Fibroblast of lung (primary cell): Measurements from ENCODE around the gene GFM1. TPM values are rescaled to one million over a fixed set of nuclear protein-coding genes. Genes with fewer than 3 reads are reported as not detected.
A peak's percentile ranks its signal among the peaks of the same experiment; 100 is the strongest.

Source experiments
- DNase-seq, 2 donors: peaks; one replicate each; pipeline versions ENCODE4 v3.0.0 to v3.0.0-alpha.2; 2010; ENCODE audit warnings: low read depth in 2 of 2
- H2AFZ ChIP-seq: 2 replicates; pipeline ENCODE4 v1.5.1; 2012; ENCODE audit warnings: low read length, control low read depth, inconsistent platforms
- H3K27ac ChIP-seq: 2 replicates; pipeline ENCODE4 v1.5.1; 2011; ENCODE audit warnings: low read length, control low read depth; ENCODE audit not compliant: insufficient read depth
- H3K27me3 ChIP-seq: 2 replicates; pipeline ENCODE4 v1.5.1; 2011; ENCODE audit warnings: mild to moderate bottlenecking, low read length; ENCODE audit not compliant: control insufficient read depth, insufficient read depth
- H3K36me3 ChIP-seq: 2 replicates; pipeline ENCODE4 v1.5.1; 2011; ENCODE audit warnings: low read length; ENCODE audit not compliant: control insufficient read depth, insufficient read depth
- H3K4me1 ChIP-seq: 2 replicates; pipeline ENCODE4 v1.5.1; 2011; ENCODE audit warnings: low read length; ENCODE audit not compliant: control insufficient read depth, insufficient read depth; ENCODE audit errors: extremely low read depth
- H3K4me2 ChIP-seq: 2 replicates; pipeline ENCODE4 v1.5.1; 2011; ENCODE audit warnings: low read length, control low read depth; ENCODE audit not compliant: insufficient read depth; ENCODE audit errors: extremely low read depth
- H3K4me3 ChIP-seq, 4 experiments: fragments of 200-600 bp in 1 of 4; sonication (generic) in 1 of 4; replicated peaks in 1 of 4; 2 replicates each; pipeline ENCODE4 v1.5.1; 2011 to 2016; ENCODE audit warnings: low read length in 4 of 4, low read depth in 3 of 4, mild to moderate bottlenecking in 3 of 4, control low read depth in 2 of 4, inconsistent platforms in 1 of 4, mixed read lengths in 1 of 4; ENCODE audit not compliant: insufficient read depth in 1 of 4; ENCODE audit errors: control extremely low read depth in 1 of 4
- H3K79me2 ChIP-seq: 2 replicates; pipeline ENCODE4 v1.5.1; 2012; ENCODE audit warnings: mild to moderate bottlenecking, low read length, inconsistent platforms; ENCODE audit not compliant: control insufficient read depth, insufficient read depth
- H3K9ac ChIP-seq: 2 replicates; pipeline ENCODE4 v1.5.1; 2011; ENCODE audit warnings: mild to moderate bottlenecking, low read length, control low read depth; ENCODE audit not compliant: insufficient read depth
- H3K9me3 ChIP-seq: 2 replicates; pipeline ENCODE4 v1.5.1; 2012; ENCODE audit warnings: low read depth, low read length; ENCODE audit not compliant: control insufficient read depth, insufficient read depth
- H4K20me1 ChIP-seq: 2 replicates; pipeline ENCODE4 v1.5.1; 2011; ENCODE audit warnings: low read length; ENCODE audit not compliant: control insufficient read depth, insufficient read depth; ENCODE audit errors: extremely low read depth
- CTCF ChIP-seq, 2 donors: IDR thresholded peaks in 1 of 2; conservative IDR thresholded peaks in 1 of 2; 1 replicate in 1 of 2; 2 replicates in 1 of 2; pipeline ENCODE4 v1.5.1; 2011 to 2012; ENCODE audit warnings: low read length in 2 of 2, control low read depth in 1 of 2, inconsistent platforms in 1 of 2, low read depth in 1 of 2, mild to moderate bottlenecking in 1 of 2
- EZH2 ChIP-seq: IDR thresholded peaks from 2 replicates; pipeline ENCODE4 v1.5.1; 2012; ENCODE audit warnings: low read length, control low read depth, mild to moderate bottlenecking; ENCODE audit errors: missing control alignments
- polyA plus RNA-seq, 2 donors: library from polyadenylated mRNA; depleted of rRNA in 1 of 2; stranded (reverse) in 1 of 2; unstranded in 1 of 2; fragments of >200 nt; gene quantifications; 2 replicates each; pipeline ENCODE4 v1.2.1, GENCODE V29; 2011 to 2012; ENCODE audit warnings: missing spikeins in 1 of 2
- total RNA-seq: library from RNA; depleted of rRNA; stranded (reverse); fragments of >200 nt; gene quantifications from 2 replicates; pipeline ENCODE4 v1.2.1, GENCODE V29; 2014

GFM1 gene
- total and polyA plus RNA-seq, 2 donors (not counting 1 experiment from before 2014, with no cell fraction given), result 30.5 to 38.6 TPM

- Histone ChIP-seq H3K79me2 (no peaks in the 10 kb centered on the region), H3K27me3 (no peaks in the 10 kb centered on the region), H2AFZ (peak overlapping the region; percentile 65), H4K20me1 (no peaks in the 10 kb centered on the region), H3K36me3 (no peaks in the 10 kb centered on the region), H3K9ac (no peak overlapping the region), H3K4me2 (peak overlapping the region; percentile 4), H3K4me1 (peaks cover 8% of the 10 kb centered on the region), H3K27ac (peak overlapping the region; percentile 62), H3K9me3 (peaks cover 2% of the 10 kb centered on the region), H3K4me3 (no peak overlapping the region)
- TF ChIP-seq CTCF (conservative IDR thresholded peaks at IDR 0.05 in 1 of 2, IDR thresholded peaks at IDR 0.05 in 1 of 2; ENCODE audit: low read depth in 1 of 2, low read length in 2 of 2) (no peak), EZH2 (no peak)
- DNase-seq, result peak; percentile 38 to 96
These were observed 93.8 kb downstream of the GFM1 start for GRCh38 chr3:158737976-158738615.

- H3K36me3 ChIP-seq, result no peaks in the 10 kb centered on the region
- no peaks in the 10 kb centered on the region for H4K20me1 ChIP-seq
- H3K27ac ChIP-seq, result peak overlapping the region; percentile 62
- TF ChIP-seq CTCF (conservative IDR thresholded peaks at IDR 0.05 in 1 of 2, IDR thresholded peaks at IDR 0.05 in 1 of 2; ENCODE audit: low read depth in 1 of 2, low read length in 2 of 2) (no peak), EZH2 (no peak)
- DNase-seq, result no peak
- no peak overlapping the region for H3K4me2 ChIP-seq
- no peaks in the 10 kb centered on the region for H3K27me3 ChIP-seq
- H3K4me1 ChIP-seq, result peaks cover 8% of the 10 kb centered on the region
- peaks cover 2% of the 10 kb centered on the region for H3K9me3 ChIP-seq
- no peak overlapping the region for H2AFZ ChIP-seq
- no peak overlapping the region for H3K9ac ChIP-seq
- H3K4me3 ChIP-seq, result no peak overlapping the region
- H3K79me2 ChIP-seq, result no peaks in the 10 kb centered on the region
These were observed 94.3 kb downstream of the GFM1 start for GRCh38 chr3:158738653-158739052.

GRCh38 chr3:158739078-158739477, 94.8 kb downstream of the GFM1 start:
- no peaks in the 10 kb centered on the region for H3K36me3 ChIP-seq
- no peaks in the 10 kb centered on the region for H3K79me2 ChIP-seq
- peaks cover 2% of the 10 kb centered on the region for H3K9me3 ChIP-seq
- H4K20me1 ChIP-seq, result no peaks in the 10 kb centered on the region
- no peaks in the 10 kb centered on the region for H3K27me3 ChIP-seq
- peaks cover 8% of the 10 kb centered on the region for H3K4me1 ChIP-seq
- no peak overlapping the region for H3K4me2 ChIP-seq
- H3K4me3 ChIP-seq, result no peak overlapping the region
- DNase-seq, result peak in 1 of 2 donors; percentile 45
- H3K27ac ChIP-seq, result peak overlapping the region; percentile 62
- no peak overlapping the region for H3K9ac ChIP-seq
- no peak overlapping the region for H2AFZ ChIP-seq
- TF ChIP-seq CTCF (conservative IDR thresholded peaks at IDR 0.05 in 1 of 2, IDR thresholded peaks at IDR 0.05 in 1 of 2; ENCODE audit: low read depth in 1 of 2, low read length in 2 of 2), result no peak
- no peak for TF ChIP-seq EZH2
